HG03378 (cell line): ENCODE measurements around the gene EVC.

Experiments
- ATAC-seq: cut with Tn5 transposase; IDR thresholded peaks from one replicate; pipeline ENCODE4 v1.9.1; 2021; ENCODE audit warnings: mild to moderate bottlenecking, moderate library complexity; ENCODE audit not compliant: unreplicated experiment

The EVC gene

DNA sequence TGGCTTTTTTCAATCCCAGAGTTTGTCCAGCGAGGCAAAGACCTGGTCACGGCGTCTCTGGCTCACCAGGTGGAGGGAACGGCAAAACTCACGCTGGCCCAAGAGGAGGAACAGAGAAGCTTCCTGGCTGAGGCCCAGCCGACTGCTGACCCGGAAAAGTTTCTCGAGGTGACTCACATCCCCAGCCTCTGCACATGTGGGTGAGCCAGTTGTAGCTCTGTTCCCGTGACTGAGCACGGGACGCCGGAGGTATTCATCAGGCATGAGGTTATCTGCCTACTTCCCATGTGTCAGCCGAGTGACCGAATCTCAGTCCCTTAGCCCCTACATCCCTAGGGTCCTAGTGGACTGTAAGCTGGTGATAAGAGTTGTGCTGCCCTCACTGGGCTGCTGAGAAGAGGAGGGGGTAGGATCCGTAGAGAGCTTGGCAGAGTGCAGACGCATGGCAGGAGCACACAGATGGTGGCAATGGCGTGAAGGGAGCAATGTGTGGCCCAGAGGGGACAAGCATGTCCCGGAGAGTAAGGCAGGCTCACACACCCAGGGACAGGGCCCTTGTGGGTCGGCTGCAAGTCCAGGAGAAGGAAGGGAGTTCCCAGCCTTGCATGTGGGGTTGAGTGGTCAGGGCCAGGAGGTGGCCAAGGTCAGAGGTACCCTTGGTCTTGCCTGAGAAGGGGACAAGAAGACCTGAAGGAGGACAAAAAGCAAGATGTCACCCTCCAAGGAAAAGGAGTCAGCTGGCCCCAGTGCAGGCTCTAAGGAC lies 42.9 kb downstream of the EVC start:
- ATAC-seq, result no peak

DNA sequence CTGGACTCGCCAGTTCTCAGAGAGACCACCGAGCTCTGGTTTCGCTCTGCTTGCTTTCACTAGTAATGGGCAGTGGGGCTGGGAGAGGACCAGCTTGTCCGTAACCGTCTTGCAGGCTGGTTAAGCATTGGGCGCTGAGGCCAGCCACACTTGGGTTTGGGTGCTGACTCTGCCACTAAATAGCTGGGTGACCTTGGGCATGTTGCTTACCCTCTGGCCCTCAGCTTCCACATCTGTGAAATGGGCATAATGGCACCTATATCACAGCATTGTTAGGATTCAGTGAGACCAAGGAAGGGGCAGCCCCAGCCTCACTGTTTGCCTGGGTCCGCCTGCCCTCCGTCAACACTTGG lies 43.5 kb downstream of the EVC start:
- ATAC-seq, result no peak

GRCh38 chr4:5755161-5755560 lies 44.2 kb downstream of the EVC start:
- ATAC-seq, result no peak

DNA sequence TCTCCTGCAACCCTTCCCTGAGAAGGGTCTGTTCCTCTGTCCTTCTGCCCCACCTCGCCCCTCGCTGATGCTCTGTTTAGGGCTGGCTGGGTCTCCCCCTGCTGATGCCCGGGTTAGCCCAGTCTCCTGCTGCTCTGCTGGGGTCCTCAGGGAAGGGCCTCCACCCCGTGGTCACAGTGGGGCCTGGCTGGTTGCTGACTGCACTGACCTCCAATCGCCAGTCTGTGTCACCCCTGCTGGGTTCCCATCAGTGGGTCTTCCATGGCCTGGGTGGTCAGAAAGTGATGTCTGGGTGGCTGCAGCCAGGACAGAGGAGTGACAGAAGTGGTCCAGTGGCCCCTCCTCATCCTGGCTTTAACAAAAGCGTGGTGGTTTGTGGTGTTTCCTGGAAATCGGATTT lies 44.7 kb downstream of the EVC start:
- ATAC-seq, result no peak

GRCh38 chr4:5756271-5756670 lies 45.3 kb downstream of the EVC start:
- no peak for ATAC-seq

- no peak for ATAC-seq
Measured at GRCh38 chr4:5757091-5757490, 46.1 kb downstream of the EVC start.

DNA sequence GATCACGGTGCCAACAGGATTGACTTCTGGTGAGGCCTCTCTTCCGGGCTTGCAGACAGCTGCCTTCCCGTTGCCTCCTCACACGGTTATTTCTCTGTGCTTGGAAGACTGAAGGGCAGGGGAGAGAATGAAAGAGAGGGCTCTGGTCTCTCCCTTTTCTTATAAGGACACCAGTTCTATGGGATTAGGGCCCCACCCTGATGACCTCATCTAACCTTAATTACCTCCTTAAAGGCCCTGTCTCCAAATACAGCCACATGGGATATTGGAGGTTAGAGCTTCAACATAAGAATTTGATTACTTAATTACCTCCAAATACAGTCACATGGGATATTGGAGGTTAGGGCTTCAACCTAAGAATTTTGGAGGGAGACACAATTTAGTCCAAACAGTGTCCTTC lies 46.5 kb downstream of the EVC start:
- no peak for ATAC-seq

- ATAC-seq, result no peak
Measured at GRCh38 chr4:5757954-5758353, 47.0 kb downstream of the EVC start.

- ATAC-seq, result no peak
Measured at GRCh38 chr4:5758741-5759140, 47.7 kb downstream of the EVC start.

DNA sequence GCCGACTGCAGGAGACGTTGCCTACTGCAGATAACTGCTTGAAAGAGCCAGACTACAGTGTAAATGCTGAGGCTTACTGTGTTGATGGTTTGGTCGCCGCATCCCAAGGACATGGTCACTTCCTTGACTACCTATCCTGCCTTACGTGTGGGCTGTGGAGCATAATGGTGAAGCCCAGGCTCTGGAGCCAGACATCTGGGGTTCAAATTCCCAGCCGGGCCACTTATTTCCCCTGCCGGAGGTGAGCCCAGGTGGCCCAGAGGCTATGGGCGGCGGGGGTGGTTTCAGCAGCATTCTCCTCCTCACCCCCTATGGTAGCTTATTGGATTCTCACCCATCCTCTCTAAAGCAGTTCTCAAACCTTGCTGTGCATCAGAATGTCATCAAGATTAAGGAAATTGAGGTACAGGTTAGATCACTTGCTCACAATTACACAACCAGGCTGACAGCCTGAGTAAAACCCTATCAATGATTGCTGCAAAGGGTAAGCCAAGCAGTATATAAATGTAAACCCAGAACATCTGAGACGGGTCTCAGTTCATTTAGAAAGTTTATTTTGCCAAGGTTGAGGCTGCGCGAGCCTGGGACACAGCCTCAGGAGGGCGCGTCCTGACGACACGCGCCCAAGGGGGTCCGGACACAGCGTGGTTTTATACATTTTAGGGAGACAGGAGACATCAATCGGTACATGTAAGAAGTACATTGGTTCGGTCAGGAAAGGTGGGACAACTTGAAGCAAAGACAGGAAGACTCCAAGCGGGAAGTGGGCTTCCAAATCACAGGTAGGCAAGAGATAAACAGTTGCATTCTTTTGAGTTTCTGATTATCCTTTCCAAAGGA lies 48.5 kb downstream of the EVC start:
- no peak for ATAC-seq

- no peak for ATAC-seq
Measured at GRCh38 chr4:5760246-5760645, 49.2 kb downstream of the EVC start.

GRCh38 chr4:5760936-5761480 lies 50.0 kb downstream of the EVC start:
- ATAC-seq, result no peak

DNA sequence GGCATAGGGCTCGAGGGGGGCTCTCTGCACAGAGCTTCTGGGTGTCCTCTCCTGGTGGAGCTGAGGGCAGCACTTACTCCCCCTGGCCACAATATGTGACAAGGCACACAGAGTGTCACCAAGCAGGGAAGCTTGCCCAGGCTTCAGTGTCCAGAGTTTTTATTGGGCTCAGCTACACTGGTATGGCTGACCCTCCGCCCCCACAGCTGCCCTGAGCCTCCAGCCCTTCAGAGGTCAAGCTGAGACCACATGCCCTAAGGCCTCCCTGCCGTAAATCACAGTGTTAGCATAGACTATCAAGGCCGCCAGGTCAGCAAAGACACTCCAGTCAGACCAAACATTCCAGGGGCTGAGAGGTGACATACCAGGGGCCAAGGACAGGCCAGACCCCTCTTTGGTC lies 59.0 kb downstream of the EVC start:
- no peak for ATAC-seq

DNA sequence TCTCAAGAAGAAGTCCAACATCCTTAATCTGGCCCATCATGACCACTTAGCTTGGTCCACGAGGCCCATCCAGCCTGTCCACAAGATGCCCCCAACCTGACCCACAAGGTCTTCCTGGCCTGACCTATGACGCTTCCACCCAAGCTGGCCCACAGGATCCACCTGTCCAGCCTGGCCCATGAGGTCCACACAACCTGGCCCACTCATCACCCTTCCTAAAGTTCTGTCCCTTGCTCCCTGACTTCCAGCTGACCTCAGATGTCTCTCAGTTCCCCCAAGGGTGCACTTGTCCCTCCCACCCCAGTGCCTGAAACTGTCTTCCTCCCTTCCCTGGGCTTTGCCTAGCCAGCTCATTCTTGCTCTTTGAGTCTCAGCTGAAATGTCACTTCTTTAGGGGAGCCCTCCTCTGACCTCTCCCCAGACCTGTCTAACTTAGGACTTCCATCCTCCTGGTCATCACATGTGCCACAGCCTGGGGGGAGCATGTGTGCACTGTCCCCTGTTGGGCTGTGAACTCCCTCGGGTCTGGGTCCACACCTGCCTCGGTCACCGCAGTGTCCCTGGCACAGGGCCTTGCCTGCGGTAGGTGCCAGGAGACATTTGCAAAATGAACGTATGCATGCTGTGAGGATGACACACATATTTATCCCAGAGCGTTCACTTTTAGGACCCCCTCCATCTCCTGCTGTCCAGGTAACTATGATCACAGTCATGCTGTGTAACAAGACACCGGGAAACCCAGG lies 61.7 kb downstream of the EVC start:
- no peak for ATAC-seq

GRCh38 chr4:5773271-5773555 lies 62.2 kb downstream of the EVC start:
- no peak for ATAC-seq

DNA sequence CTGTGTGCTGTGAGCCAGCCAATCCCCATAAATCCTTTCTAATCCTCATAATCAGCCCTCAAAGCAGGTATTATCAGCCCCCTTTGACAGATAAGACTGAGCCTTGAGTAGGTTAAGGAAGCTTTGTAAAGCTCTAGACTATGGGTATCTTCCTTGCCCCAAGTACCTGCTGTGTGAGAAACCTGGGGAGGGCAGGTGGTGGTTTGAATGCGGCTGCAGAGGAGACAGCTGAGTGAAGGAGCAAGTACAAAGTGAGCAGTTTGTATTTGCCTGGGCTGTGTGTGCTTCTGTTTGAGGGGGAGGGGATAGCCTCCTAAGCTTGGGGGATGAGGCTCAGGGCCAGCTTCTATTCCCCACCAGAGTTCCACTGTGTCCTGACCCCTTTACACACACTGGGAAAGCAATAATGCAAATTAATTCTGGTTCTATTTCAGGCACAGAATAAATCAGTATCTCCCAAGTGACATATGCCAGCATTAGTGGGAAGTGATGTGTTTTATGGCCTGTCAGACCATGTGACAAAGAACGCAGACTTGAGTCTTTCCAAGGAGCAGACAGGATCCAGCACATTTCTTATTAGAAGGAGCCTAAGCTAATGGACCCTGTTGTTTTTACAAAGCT lies 63.5 kb downstream of the EVC start:
- no peak for ATAC-seq

- ATAC-seq, result no peak
Measured at GRCh38 chr4:5776510-5776909, 65.5 kb downstream of the EVC start.

GRCh38 chr4:5780831-5781480 lies 70.0 kb downstream of the EVC start:
- no peak for ATAC-seq

DNA sequence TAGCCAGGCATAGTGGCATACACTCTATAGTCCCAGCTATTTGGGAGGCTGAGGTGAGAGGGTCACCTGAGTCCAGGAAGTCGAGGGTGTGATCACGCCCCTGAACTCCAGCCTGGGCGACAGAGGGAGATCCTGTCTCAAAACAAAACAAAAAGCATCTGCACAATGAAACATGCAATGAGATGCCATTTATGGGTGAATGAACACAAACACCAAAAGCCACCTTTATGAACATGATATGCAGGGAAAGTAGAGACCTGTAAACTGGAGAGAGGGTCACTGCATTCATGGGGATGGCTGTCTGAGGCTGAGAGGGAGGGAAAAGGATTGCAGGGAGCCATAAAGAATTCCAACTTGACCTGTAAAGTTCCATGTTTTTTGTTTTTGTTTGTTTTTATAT lies 70.7 kb downstream of the EVC start:
- ATAC-seq, result no peak

GRCh38 chr4:5782829-5783476 lies 72.0 kb downstream of the EVC start:
- no peak for ATAC-seq
